Spleen (tissue), 7 donors: ENCODE measurements around the gene SLC22A24.

Experiments
- POLR2A ChIP-seq, 3 donors: fragments of 450-650 bp; IDR thresholded peaks; one replicate each; pipeline ENCODE4 v1.5.1; 2017; ENCODE audit warnings: antibody characterized with exemption in 3 of 3, mild to moderate bottlenecking in 1 of 3
- POLR2AphosphoS5 ChIP-seq, 3 donors: sonication (generic); formaldehyde crosslinking; IDR thresholded peaks; one replicate each; pipeline ENCODE4 v1.5.1; 2017; ENCODE audit warnings: antibody characterized with exemption in 3 of 3
- TF ChIP-seq, protein P1 (sequence below), 11 experiments: fragments of 200-600 bp in 7 of 11; fragments of 450-650 bp in 4 of 11; sonication (generic) in 4 of 11; IDR thresholded peaks in 8 of 11; conservative IDR thresholded peaks in 3 of 11; 1 replicate in 7 of 11; 2 replicates in 4 of 11; pipeline versions ENCODE4 v1.4.0 to v1.8.0; 2016 to 2021; ENCODE audit warnings: antibody characterized with exemption in 11 of 11, inconsistent platforms in 4 of 11, mild to moderate bottlenecking in 1 of 11
- donor health status: DM: no; HTN: no; CAD: no; lungs with moderate emphysema.
- donor health status: DM: no; HTN: no; CAD: no.
- donor health status: DM: no; HTN: no; CAD: no.

- TF ChIP-seq POLR2A (IDR thresholded peaks at IDR 0.05) (no peak), POLR2AphosphoS5 (IDR thresholded peaks at IDR 0.05) (no peak)
- TF ChIP-seq, protein P1, sequence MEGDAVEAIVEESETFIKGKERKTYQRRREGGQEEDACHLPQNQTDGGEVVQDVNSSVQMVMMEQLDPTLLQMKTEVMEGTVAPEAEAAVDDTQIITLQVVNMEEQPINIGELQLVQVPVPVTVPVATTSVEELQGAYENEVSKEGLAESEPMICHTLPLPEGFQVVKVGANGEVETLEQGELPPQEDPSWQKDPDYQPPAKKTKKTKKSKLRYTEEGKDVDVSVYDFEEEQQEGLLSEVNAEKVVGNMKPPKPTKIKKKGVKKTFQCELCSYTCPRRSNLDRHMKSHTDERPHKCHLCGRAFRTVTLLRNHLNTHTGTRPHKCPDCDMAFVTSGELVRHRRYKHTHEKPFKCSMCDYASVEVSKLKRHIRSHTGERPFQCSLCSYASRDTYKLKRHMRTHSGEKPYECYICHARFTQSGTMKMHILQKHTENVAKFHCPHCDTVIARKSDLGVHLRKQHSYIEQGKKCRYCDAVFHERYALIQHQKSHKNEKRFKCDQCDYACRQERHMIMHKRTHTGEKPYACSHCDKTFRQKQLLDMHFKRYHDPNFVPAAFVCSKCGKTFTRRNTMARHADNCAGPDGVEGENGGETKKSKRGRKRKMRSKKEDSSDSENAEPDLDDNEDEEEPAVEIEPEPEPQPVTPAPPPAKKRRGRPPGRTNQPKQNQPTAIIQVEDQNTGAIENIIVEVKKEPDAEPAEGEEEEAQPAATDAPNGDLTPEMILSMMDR (IDR thresholded peaks at IDR 0.05 in 8 of 11, conservative IDR thresholded peaks at IDR 0.05 in 3 of 11), result no peak
These were observed 10.8 kb downstream of the SLC22A24 start for GRCh38 chr11:63132985-63133775.
